ENCODE results near the gene AACS. TPM values are rescaled to one million over a fixed set of nuclear protein-coding genes. Genes with fewer than 3 reads are reported as not detected.

AACS gene
- total RNA-seq, 4 donors from 2014 or later: 14.8 to 24.0 (median 20.1) TPM

DNA sequence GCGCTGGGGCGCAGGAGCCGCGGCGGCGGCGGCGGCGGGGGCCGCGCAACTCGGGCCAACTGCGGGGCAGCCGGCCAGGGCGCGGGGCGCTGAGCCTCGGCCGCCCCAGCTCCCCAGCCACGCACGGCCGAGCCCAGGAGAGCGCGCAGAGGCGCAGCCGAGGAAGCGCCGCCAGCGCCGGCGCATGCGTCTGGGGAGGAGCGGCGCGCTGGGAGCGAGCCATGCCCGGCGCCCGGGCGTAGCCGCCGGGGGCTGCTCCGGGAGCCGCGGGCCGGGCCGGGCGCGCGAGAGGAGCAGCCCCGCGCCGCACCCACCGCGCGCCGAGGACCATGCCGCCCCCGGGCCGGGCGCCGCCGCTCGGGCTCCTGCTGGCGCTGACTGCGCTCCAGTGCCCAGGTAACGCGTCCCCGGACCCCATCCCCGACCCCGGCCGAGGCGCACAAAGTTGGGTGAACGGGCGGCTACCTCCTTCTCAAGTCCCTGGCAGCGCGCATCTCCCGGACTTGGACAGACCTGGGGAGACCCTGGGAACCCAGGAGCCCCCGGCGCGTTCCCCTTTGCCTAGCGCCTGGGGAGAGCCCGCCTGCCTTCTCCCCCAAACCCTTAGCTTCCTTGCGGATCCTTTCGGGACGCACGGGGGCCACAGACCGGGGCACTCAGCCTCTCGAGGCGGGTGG, 121.4 kb downstream of the AACS start:
- Histone ChIP-seq H3K4me3 (replicated peaks in 1 of 3) (peak overlapping the region in 2 of 3 donors; percentile 7 to 37), H3K27ac (no peak overlapping the region), H3K36me3 (no peaks in the 10 kb centered on the region), H3K9me3 (no peaks in the 10 kb centered on the region), H3K27me3 (no peaks in the 10 kb centered on the region), H3K4me1 (peaks cover 10 to 20% of the 10 kb centered on the region in 2 donors)
- peak; percentile 17 to 23 for DNase-seq
- TF ChIP-seq, protein P1, sequence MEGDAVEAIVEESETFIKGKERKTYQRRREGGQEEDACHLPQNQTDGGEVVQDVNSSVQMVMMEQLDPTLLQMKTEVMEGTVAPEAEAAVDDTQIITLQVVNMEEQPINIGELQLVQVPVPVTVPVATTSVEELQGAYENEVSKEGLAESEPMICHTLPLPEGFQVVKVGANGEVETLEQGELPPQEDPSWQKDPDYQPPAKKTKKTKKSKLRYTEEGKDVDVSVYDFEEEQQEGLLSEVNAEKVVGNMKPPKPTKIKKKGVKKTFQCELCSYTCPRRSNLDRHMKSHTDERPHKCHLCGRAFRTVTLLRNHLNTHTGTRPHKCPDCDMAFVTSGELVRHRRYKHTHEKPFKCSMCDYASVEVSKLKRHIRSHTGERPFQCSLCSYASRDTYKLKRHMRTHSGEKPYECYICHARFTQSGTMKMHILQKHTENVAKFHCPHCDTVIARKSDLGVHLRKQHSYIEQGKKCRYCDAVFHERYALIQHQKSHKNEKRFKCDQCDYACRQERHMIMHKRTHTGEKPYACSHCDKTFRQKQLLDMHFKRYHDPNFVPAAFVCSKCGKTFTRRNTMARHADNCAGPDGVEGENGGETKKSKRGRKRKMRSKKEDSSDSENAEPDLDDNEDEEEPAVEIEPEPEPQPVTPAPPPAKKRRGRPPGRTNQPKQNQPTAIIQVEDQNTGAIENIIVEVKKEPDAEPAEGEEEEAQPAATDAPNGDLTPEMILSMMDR (IDR thresholded peaks at IDR 0.05): no peak
- TF ChIP-seq POLR2A (IDR thresholded peaks at IDR 0.05): no peak
- no CpG with 5 or more reads among the region's 90 CpGs for WGBS, 2 donors
- intact Hi-C loops (cut with DNase I): loop anchor here (5.0 kb wide), 1 partner anchor 141 kb away; no protein-coding TSS in a partner anchor

DNA sequence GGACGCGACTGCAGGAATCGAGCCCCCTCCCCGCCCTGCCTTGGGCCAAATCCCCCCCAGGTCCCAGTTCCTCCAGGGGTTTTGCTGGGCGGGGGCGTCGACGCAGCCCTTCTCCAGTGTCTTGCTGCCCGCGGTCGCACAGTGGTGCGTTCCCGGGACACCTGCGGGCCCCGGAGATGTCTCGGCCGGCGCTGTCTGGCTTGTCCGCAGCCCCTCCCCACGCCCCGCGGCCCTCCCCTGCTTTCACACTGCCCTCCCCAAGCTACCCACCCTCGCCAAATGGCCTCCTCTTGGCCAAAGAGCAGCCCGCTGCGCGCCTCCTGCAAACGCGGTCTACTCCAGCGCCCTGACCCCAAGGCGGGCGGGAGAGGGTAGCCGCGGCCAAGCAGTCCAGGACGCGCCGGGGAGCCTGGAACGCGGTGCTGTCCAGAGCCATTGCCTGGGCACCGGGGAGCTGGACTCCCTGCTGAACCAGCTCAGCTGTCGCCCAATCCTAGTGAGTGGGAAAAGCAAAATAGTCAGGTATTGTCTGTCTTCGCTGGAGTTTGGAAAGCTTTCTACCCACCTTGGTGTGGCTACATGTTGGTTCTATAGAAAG, 122.0 kb downstream of the AACS start:
- no peak overlapping the region for H3K27ac ChIP-seq
- no peaks in the 10 kb centered on the region for H3K9me3 ChIP-seq
- WGBS, 2 donors: 0 to 1% methylated on average over 7 to 26 of the region's 41 CpGs
- peak overlapping the region in 2 of 3 donors; percentile 7 to 37 for H3K4me3 ChIP-seq (replicated peaks in 1 of 3)
- H3K36me3 ChIP-seq: no peaks in the 10 kb centered on the region
- no peak for TF ChIP-seq POLR2A (IDR thresholded peaks at IDR 0.05)
- TF ChIP-seq, protein P1 (IDR thresholded peaks at IDR 0.05): no peak
- intact Hi-C loops (cut with DNase I): loop anchor here (5.0 kb wide), 1 partner anchor 140 kb away; no protein-coding TSS in a partner anchor
- H3K27me3 ChIP-seq: no peaks in the 10 kb centered on the region
- peak; percentile 30 to 35 for DNase-seq
- peaks cover 10 to 20% of the 10 kb centered on the region in 2 donors for H3K4me1 ChIP-seq

DNA sequence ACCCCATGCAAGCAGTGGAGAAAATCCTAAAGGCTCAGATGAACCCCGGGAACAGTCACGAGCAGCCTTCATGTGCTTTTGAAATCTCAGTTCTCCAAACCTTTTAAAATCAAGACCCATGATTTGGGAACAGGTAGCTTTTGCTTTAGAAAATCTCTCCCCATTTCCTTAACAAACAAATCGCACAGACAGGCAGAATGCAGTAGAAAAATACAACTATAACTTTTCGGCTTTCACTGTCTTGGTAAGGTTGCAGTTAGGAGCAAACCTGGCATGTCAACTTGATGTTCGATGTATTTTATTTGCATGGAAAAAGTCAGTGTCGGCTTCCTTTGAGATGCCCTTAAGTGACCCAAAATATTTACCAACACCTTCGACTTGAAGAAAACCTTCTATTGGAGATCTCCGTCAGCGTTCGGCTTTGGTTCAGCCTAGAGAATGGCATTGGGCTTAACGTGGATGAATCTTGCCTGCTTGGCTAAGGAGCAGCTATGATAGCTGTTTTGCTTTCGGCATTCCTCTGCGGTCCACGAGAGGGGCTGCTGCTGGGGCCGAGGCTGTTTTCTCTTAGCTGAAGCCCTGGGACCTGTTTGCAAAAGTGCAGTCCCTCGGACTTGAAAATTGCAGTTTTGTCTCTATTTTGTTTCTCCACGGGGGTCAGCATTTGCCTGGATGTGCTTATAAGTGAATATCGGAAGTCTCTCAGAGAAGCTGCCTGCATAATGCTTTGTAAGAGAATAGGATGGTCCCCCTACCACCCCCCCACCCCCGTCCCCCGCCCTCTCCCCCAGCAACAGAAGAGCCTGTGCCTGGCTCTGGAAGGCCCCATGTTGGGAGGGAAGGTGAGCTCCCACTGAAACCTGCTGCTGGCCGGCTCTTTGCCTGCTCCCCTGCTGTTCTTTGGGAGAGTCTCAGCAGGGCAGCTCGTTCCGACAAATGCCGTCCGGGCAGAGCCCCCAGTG, 122.8 kb downstream of the AACS start:
- TF ChIP-seq, protein P1 (IDR thresholded peaks at IDR 0.05): no peak
- TF ChIP-seq POLR2A (IDR thresholded peaks at IDR 0.05): no peak
- peaks cover 10 to 20% of the 10 kb centered on the region in 2 donors for H3K4me1 ChIP-seq
- no peaks in the 10 kb centered on the region for H3K36me3 ChIP-seq
- H3K9me3 ChIP-seq: no peaks in the 10 kb centered on the region
- no peaks in the 10 kb centered on the region for H3K27me3 ChIP-seq
- 3 to 4% methylated on average over 17 to 25 of the region's 25 CpGs for WGBS, 2 donors
- intact Hi-C loops (cut with DNase I): loop anchor here (5.0 kb wide), 1 partner anchor 139 kb away; no protein-coding TSS in a partner anchor
- peak in 1 of 2 donors; percentile 10 for DNase-seq
- no peak overlapping the region for H3K27ac ChIP-seq
- peak overlapping the region in 1 of 3 donors; percentile 37 for H3K4me3 ChIP-seq (replicated peaks in 1 of 3)

DNA sequence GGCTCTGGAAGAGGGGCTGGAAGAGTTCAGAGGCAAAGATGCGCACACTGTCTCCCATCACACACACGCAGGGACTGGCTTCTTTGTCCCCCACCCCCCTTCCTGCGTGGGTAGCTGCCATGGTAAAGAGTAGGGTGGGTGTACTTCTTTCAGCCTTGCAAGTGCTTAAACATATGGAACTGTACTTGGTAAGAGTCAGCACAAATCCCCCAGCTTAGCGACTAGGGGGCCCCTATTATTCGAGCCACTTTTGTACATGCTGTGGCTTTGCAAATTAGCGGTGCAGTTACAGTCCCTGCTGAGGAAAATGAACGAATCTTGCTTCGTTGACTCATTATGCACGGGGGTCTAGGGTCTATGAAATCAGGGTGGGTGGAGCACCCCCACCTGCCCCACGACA, 123.8 kb downstream of the AACS start:
- Histone ChIP-seq H3K4me1 (peaks cover 10 to 16% of the 10 kb centered on the region in 2 donors), H3K36me3 (no peaks in the 10 kb centered on the region), H3K27ac (no peak overlapping the region), H3K4me3 (replicated peaks in 1 of 3) (no peak overlapping the region), H3K9me3 (no peaks in the 10 kb centered on the region), H3K27me3 (no peaks in the 10 kb centered on the region)
- 14 to 20% methylated on average over 10 of the region's 10 CpGs for WGBS, 2 donors
- intact Hi-C loops (cut with DNase I): loop anchor here (5.0 kb wide), 1 partner anchor 138 kb away; no protein-coding TSS in a partner anchor
- TF ChIP-seq, protein P1 (IDR thresholded peaks at IDR 0.05): no peak
- TF ChIP-seq POLR2A (IDR thresholded peaks at IDR 0.05): no peak
- no peak for DNase-seq

Measured in thyroid gland (tissue), 4 donors.